Activated CD4-positive, alpha-beta T cell treated with anti-CD3 and anti-CD28 coated beads for 24 hours (primary cell): ENCODE data around the gene GGT5.
"Not testable (repeated sequence)": the region's sequence is repeated elsewhere in the genome, so short reads cannot be mapped to it uniquely, and the experiment has no call there.

Source experiments
- DNase-seq, 2 donors: peaks; one replicate each; pipeline ENCODE4 v3.0.0-alpha.2; 2020; ENCODE audit warnings: low read depth in 2 of 2

GGT5 gene

DNA sequence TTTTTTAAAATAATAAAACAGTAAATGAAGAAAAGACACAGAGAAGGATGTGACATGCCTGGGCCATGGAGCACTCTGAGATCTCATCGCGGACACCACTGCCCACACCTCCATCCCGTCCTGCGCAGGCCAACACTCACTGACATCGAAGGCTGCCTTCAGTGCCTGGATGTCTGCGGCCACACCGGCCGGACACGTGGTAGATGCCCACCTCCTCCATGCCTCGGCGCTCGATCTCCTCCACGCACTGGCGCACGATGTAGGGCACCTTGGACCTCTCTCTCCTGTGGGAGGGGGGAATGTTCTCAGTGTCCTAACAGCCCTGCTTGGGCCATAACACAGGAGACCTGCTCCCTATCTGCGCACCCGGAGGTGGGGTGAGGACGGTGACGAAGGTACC lies 18.6 kb upstream of the GGT5 start:
- not testable (repeated sequence) for DNase-seq

- not testable (repeated sequence) for DNase-seq
These were observed 17.4 kb upstream of the GGT5 start for GRCh38 chr22:24262185-24262749.

DNA sequence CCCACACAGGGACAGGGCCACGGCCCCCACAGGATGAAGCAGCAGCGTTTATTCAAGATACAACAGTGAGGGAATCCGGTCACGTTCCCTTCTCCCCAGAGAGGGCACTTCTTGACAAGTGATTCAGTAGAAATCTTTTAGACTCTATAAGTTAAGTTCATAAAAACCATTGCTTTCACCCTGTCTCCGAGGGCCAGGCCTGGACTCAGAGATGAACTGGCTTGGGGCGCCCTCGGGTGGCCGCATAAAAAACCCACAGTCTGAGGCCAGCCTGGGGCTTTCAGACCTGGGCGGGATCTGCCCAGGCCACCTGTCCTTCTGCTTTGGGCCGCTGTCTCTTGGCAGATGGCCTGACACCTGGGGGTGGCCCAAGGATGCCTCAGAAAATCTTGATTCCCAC lies 14.6 kb upstream of the GGT5 start:
- DNase-seq, result peak; percentile 41 to 52

GRCh38 chr22:24256736-24257135 lies 11.9 kb upstream of the GGT5 start:
- DNase-seq, result not testable (repeated sequence)

DNA sequence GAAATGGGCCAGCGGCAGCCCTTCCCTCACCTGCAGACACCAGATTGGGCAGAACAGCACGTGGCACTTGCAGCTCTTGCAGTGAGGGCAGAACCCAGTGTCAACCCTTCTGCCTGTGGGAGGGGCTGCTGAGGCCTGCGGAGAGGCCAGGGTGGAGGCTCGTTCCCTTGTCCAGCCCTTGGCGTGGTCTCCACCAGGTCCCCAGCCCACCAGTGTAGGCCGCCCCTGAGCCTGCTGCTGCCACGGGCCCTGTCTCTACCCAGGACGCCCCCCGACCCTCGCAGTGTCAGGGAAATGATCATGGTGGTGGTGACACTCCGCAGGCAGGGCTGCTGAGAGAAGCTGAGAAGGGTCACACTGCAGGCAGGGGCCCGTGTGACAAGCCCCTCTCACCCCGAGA lies 11.3 kb upstream of the GGT5 start:
- not testable (repeated sequence) for DNase-seq

- not testable (repeated sequence) for DNase-seq
These were observed 8.2 kb upstream of the GGT5 start for GRCh38 chr22:24253126-24253525.

GRCh38 chr22:24251286-24251685 lies 6.4 kb upstream of the GGT5 start:
- not testable (repeated sequence) for DNase-seq

- not testable (repeated sequence) for DNase-seq
These were observed 4.5 kb upstream of the GGT5 start for GRCh38 chr22:24249413-24249812.

DNA sequence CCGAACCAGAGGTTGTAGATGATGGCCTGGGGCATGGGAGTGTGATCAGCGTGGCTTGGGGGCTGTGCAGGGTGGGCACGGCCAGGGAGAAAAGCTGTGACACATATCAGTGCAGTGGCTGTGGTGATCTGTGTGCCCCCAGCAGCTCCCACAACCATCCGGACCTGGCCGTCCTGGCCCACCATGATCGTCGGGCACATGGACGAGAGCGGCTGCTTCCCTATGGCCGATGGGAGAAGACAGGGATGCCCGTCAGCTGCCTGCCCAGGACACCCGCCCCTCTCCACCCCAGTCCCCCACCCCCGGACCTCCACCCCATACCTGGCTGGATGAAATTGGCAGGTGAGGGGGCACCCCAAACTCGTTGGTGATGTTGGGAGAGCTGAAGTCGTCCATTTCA lies 3.7 kb upstream of the GGT5 start:
- not testable (repeated sequence) for DNase-seq

GRCh38 chr22:24247564-24248344 lies 2.9 kb upstream of the GGT5 start:
- DNase-seq, result peak in 1 of 2 donors; percentile 47

DNA sequence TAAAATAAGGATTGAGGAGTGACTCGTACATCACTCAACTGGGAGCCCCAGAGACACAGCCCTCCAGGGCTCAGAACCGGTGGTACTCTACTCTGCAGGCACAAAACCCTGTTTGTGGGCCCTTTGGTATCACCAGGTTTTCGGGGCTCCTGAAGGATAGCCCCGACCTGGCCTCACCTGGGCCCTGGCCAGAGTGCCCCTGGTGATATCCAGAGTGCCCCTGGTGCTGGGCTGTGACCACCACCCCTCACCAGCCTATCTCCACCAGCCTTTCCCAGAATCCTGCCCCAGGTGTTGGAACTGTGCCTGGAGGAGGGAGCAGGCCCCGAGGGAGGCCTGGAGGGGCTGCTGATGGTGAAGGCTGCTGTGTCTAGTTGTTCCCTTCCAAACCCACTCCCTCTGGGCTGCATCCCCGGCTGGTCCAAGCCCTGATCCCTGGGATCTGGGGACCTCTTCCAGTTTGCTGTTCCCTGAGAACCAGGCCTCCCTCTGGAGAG lies 2.2 kb upstream of the GGT5 start:
- no peak for DNase-seq

DNA sequence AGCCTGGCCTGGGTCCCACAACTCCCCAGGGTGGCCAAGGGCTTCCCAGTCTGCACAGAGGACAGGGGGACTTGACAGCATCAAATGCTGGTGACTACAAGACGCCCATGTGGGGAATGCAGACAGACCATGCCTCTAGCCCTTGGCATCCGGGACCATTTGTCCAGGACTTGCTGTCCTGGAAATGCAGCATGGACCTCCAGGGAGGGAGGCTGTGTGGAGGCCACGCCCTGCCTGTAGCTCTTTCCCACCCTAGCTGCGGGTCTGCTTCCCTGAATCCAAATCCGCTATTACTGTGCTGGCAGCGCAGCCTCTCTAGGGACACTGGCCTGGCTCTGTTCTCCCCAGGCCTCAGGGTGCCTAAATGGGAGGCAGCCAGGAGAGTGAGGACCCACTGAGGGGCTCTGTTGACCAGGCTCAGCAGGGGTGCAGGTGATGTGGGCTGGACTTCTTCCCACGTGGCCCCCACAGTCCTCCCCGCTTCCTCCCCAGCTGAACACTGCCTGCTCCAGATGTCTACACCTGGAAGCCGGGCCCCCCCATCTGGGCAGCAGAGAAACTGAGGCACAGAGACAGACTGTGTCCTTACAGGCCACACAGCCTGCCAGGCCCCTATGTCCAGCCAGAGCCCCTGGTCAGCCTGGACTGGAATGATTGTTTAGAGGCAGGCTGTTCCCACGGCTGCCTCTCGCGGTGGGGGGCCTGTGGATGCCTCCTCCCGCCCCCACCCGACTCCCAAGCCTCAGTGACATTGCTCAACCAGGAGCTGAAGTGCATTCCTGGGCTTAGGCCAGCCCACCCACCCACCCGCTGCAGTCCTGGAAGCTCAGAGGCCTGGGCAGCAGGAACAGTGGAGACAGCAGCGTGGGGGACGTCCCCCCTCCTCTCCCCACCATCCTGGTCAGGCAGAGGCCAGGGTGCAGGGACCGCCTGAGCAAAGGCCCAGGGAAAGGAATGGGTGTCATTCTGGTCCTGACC lies 991 bp upstream of the GGT5 start:
- DNase-seq, result not testable (repeated sequence)

DNA sequence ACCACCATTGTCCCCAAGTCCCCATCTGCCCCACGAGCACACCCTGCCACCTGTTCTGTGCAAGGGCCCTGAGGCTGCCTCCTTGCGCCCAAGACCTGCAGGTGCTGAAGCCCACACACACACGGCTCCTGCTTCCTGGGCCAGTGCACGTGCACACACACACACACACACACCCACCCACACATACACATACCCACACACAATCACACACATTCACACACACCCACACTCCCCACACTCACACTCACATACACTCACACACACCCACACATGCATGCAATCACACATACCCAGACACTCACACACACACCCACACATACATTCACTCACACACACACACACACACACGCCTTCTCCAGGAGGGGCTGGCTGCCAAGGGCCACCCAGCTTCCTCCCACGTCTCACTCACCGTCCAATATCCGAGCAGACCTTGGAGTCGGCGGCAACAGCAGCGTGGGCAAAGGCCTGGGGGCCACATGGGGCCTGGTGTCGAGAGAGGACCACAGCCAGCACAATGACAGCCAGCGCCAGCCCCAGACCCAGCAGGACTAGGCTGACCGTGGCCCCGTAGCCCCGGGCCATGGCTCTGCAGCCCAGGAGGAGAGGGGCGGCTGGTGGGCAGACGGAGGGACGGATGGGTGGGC lies 616 bp downstream of the GGT5 start:
- no peak for DNase-seq

DNA sequence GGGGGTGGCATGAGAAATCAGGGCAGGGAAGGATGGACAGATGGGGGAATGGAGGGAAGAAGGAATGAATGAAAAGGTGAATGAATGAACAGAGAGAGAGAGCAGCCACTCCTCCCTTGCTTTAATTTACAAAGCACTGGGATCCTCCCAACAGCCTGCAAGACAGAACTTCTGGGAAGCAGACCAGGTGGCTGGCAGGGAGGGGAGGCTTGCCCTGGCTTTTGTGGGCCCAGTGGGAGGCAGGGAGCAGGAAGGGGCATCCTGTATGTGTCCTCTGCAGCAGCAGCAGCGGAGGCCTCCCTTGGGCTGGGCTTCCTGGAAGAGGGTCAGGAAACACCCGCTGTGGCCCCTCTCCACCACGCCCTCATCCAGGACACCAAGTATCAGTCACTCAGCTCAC lies 1.5 kb downstream of the GGT5 start:
- DNase-seq, result not testable (repeated sequence)

DNA sequence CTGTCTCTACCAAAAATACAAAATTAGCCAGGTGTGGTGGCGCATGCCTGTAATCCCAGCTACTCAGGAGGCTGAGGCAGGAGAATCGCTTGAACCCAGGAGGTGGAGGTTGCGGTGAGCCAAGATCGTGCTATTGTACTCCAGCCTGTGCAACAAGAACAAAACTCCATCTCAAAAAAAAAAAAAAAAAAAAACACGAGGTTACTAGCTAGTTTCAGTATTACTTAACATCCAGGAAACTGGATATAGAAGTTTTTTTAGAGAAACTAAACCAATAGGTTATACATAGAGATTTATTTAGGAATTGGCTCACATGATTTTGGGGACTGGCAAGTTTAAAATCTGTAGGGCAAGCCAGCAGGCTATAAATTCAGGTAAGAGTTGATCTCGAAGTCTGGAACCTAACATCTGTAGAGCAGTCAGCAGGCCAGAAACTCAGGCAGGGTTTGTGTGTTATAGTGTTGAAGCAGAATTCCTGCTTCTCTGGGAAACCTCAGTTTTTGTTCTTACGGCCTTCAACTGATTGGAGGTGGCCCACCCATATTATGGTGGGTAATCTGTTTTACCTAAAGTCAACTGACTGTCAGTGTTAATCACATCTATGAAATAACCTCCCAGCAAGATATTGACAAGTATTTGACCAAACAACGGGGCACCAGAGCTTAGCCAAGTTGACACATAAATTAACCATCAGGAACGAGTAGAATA lies 3.7 kb downstream of the GGT5 start:
- not testable (repeated sequence) for DNase-seq

GRCh38 chr22:24240381-24240780 lies 4.5 kb downstream of the GGT5 start:
- no peak for DNase-seq

- not testable (repeated sequence) for DNase-seq
These were observed 6.7 kb downstream of the GGT5 start for GRCh38 chr22:24238101-24238694.

DNA sequence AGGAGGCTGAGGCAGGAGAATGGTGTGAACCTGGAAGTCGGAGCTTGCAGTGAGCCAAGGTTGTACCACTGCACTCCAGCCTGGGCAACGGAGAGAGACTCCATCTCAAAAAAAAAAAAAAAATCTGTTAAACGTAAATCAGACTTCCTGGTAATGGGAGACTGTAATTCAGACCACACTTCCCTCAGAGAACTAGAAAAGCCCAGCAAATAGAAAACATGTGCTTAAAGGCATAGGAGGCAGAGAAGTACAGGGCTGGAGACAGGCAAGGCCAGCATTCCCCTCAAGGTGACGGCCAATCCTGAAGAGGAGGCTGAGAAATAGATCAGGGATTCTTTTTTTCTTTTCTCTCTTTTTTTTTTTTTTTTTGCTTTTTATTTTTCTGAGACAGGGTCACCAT lies 8.2 kb downstream of the GGT5 start:
- no peak for DNase-seq

- DNase-seq, result no peak
These were observed 9.6 kb downstream of the GGT5 start for GRCh38 chr22:24235315-24235714.

DNA sequence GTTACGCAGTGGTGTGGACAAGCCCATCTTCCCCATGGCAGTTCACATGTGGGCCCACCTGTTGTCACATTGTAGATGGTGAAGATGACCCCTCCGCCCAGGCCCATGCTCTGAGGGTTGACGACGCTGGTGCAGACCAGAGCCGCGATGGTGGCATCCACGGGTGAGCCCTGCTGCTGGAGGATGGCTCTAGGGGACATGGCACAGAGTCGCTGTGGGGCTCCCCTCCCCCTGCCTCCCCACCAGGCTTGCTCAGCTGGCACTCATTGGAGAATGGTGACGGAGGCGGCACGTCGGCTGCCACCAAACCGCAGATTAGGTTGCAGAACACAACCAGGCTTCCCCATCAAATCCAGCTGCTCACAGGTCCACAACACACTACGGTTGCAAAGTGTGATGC lies 11.1 kb downstream of the GGT5 start:
- no peak for DNase-seq

DNA sequence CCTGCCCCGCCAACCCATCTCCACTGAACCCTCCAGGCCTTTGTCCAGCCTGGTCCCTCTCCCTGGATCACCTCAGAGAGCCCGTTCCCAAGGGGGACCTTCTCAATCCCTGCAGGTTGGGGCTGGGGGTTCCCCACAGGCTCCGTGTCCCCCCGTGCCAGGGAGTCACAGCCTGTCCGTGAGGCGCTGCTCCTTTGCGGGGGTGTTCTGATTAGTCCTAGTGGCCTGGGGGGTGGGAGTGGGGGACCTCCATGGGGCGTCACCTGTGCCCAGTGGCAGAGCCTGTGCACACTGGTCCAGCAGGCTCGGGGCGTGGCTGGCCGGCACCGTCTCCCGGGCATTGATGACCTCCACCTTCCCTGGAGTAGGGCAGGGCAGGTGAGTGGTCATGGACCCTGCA lies 11.6 kb downstream of the GGT5 start:
- DNase-seq, result no peak
